ENCODE measurements around the gene RFTN1.

Gene RFTN1

GRCh38 chr3:16550305-16550675 is 36.8 kb upstream of the RFTN1 start:
- peak; percentile 46; the same call in 2 of the 3 replicates for ATAC-seq
- TF ChIP-seq POU6F1 (CRISPR knock-in tag; IDR thresholded peaks at IDR 0.05; ENCODE audit: borderline replicate concordance, low read depth) (no peak), ZNF8 (CRISPR knock-in tag; IDR thresholded peaks at IDR 0.05) (no peak), BACH2 (CRISPR knock-in tag; IDR thresholded peaks at IDR 0.05; ENCODE audit: borderline replicate concordance) (no peak), ARNTL (CRISPR knock-in tag; IDR thresholded peaks at IDR 0.05; ENCODE audit: borderline replicate concordance, low read depth) (no peak), ISL1 (CRISPR knock-in tag; IDR thresholded peaks at IDR 0.05) (no peak), ZNF565 (CRISPR knock-in tag; conservative IDR thresholded peaks at IDR 0.05; ENCODE audit: low read depth) (no peak), PATZ1 (CRISPR knock-in tag; IDR thresholded peaks at IDR 0.05; ENCODE audit: borderline replicate concordance) (no peak), CREB5 (CRISPR knock-in tag; IDR thresholded peaks at IDR 0.05; ENCODE audit: low read depth) (no peak), ZC3H10 (CRISPR knock-in tag; IDR thresholded peaks at IDR 0.05) (no peak), ZFP3 (CRISPR knock-in tag; IDR thresholded peaks at IDR 0.05) (no peak)

GRCh38 chr3:16548721-16549120 is 35.2 kb upstream of the RFTN1 start:
- no peak for ATAC-seq
- TF ChIP-seq ZNF565 (CRISPR knock-in tag; conservative IDR thresholded peaks at IDR 0.05; ENCODE audit: low read depth) (no peak), GLIS3 (CRISPR knock-in tag; IDR thresholded peaks at IDR 0.05) (no peak), ISL1 (CRISPR knock-in tag; IDR thresholded peaks at IDR 0.05) (no peak), CSRNP3 (CRISPR knock-in tag; IDR thresholded peaks at IDR 0.05) (no peak), TSHZ2 (CRISPR knock-in tag; IDR thresholded peaks at IDR 0.05) (no peak), ZFP3 (CRISPR knock-in tag; IDR thresholded peaks at IDR 0.05) (no peak), CSDC2 (CRISPR knock-in tag; IDR thresholded peaks at IDR 0.05) (no peak), ZNF8 (CRISPR knock-in tag; IDR thresholded peaks at IDR 0.05) (no peak), ZC3H10 (CRISPR knock-in tag; IDR thresholded peaks at IDR 0.05) (no peak), CREB5 (CRISPR knock-in tag; IDR thresholded peaks at IDR 0.05; ENCODE audit: low read depth) (no peak), OSR1 (CRISPR knock-in tag; IDR thresholded peaks at IDR 0.05) (no peak), PPARA (CRISPR knock-in tag; IDR thresholded peaks at IDR 0.05; ENCODE audit: borderline replicate concordance) (no peak), ESRRG (CRISPR knock-in tag; IDR thresholded peaks at IDR 0.05) (no peak), TOX (CRISPR knock-in tag; IDR thresholded peaks at IDR 0.05; ENCODE audit: borderline replicate concordance) (no peak), TCF4 (CRISPR knock-in tag; IDR thresholded peaks at IDR 0.05; ENCODE audit: borderline replicate concordance) (no peak), ZNF70 (CRISPR knock-in tag; IDR thresholded peaks at IDR 0.05) (no peak), BACH2 (CRISPR knock-in tag; IDR thresholded peaks at IDR 0.05; ENCODE audit: borderline replicate concordance) (no peak), RARB (CRISPR knock-in tag; IDR thresholded peaks at IDR 0.05) (no peak)
